Endothelial cell of umbilical vein (primary cell): Measurements from ENCODE around the gene KCNQ5. TPM values are rescaled to one million over a fixed set of nuclear protein-coding genes. Genes with fewer than 3 reads are reported as not detected.

Experiments used
- BruUV-seq: library from RNA; stranded (reverse); fragments of 400-500 nt; replicated peaks from 2 replicates; lab custom pipeline; 2021; lab: Mats Ljungman, UMichigan
- CTCF ChIA-PET: fragments of 300-600, 350-600 bp; sonication (Branson Sonifier 250); formaldehyde crosslinking; loops from one replicate; lab custom pipeline; 2021; ENCODE audit warnings: antibody characterized with exemption, inconsistent platforms; lab: Charles Lee
- POLR2A ChIA-PET: fragments of 300-600, 350-600 bp; sonication (Branson Sonifier 250); formaldehyde crosslinking; loops from one replicate; lab custom pipeline; 2021; ENCODE audit warnings: antibody characterized with exemption, inconsistent platforms; lab: Charles Lee
- DNase-seq: peaks from one replicate; pipeline ENCODE4 v3.0.0-alpha.2; 2011; ENCODE audit warnings: low read depth, low spot score
- FAIRE-seq: peaks from 2 replicates; lab custom pipeline; 2011; peaks lifted over from hg19 to GRCh38; lab: Jason Lieb, UNC
- H2AFZ ChIP-seq: 2 replicates; pipeline ENCODE4 v1.6.0; 2012; ENCODE audit warnings: low read depth, low read length, control low read depth, inconsistent platforms
- H3K27ac ChIP-seq: 2 replicates; pipeline ENCODE4 v1.5.1; 2011; ENCODE audit warnings: low read depth, mild to moderate bottlenecking, control low read depth, low read length, moderate library complexity; ENCODE audit not compliant: insufficient read depth
- H3K27me3 ChIP-seq, 2 experiments: 2 replicates each; pipeline versions ENCODE4 v1.6.0 to v1.6.1; 2011; ENCODE audit warnings: low read length in 2 of 2, mixed read lengths in 1 of 2; ENCODE audit not compliant: control insufficient read depth in 2 of 2, insufficient read depth in 2 of 2
- H3K36me3 ChIP-seq, 2 experiments: 2 replicates in 1 of 2; 3 replicates in 1 of 2; pipeline ENCODE4 v1.5.1; 2011; ENCODE audit warnings: low read length in 2 of 2, mild to moderate bottlenecking in 1 of 2, moderate library complexity in 1 of 2; ENCODE audit not compliant: control insufficient read depth in 2 of 2, insufficient read depth in 2 of 2; ENCODE audit errors: extremely low read depth in 1 of 2
- H3K4me1 ChIP-seq: 3 replicates; pipeline ENCODE4 v1.5.1; 2011; ENCODE audit warnings: mild to moderate bottlenecking, low read length; ENCODE audit not compliant: control insufficient read depth, insufficient read depth; ENCODE audit errors: extremely low read depth
- H3K4me2 ChIP-seq: 2 replicates; pipeline ENCODE4 v1.6.1; 2011; ENCODE audit warnings: low read length, control low read depth, mixed read lengths; ENCODE audit not compliant: insufficient read depth
- H3K4me3 ChIP-seq, 3 experiments: fragments of 200-600 bp in 1 of 3; sonication (generic), shearing (Covaris generic) in 1 of 3; replicated peaks in 1 of 3; 2 replicates each; pipeline ENCODE4 v1.5.1; 2011 to 2016; ENCODE audit warnings: control low read depth in 3 of 3, low read length in 3 of 3, mild to moderate bottlenecking in 2 of 3, inconsistent platforms in 1 of 3, low read depth in 1 of 3, moderate library complexity in 1 of 3; ENCODE audit not compliant: insufficient read depth in 1 of 3
- H3K79me2 ChIP-seq: 2 replicates; pipeline ENCODE4 v1.6.0; 2012; ENCODE audit warnings: low read length, inconsistent platforms; ENCODE audit not compliant: control insufficient read depth, insufficient read depth
- H3K9ac ChIP-seq: replicated peaks from 2 replicates; pipeline ENCODE3; 2011; ENCODE audit warnings: low read length, control low read depth; ENCODE audit not compliant: insufficient read depth; ENCODE audit errors: extremely low read depth
- H3K9me1 ChIP-seq: replicated peaks from 3 replicates; pipeline ENCODE4 v1.6.0; 2011; ENCODE audit warnings: mild to moderate bottlenecking, low read length; ENCODE audit not compliant: control insufficient read depth, insufficient read depth; ENCODE audit errors: extremely low read depth
- H3K9me3 ChIP-seq: replicated peaks from 2 replicates; pipeline ENCODE4 v1.5.1; 2012; ENCODE audit warnings: low read length, inconsistent platforms; ENCODE audit not compliant: control insufficient read depth, insufficient read depth
- H4K20me1 ChIP-seq: replicated peaks from 2 replicates; pipeline ENCODE3; 2011; ENCODE audit warnings: mild to moderate bottlenecking, low read length; ENCODE audit not compliant: control insufficient read depth, insufficient read depth; ENCODE audit errors: extremely low read depth
- EZH2 ChIP-seq: IDR thresholded peaks from 2 replicates; pipeline ENCODE4 v1.6.1; 2012; ENCODE audit warnings: borderline replicate concordance, low read depth, mild to moderate bottlenecking, moderate library complexity, low read length, inconsistent platforms; ENCODE audit not compliant: severe bottlenecking
- FOS ChIP-seq: IDR thresholded peaks from 2 replicates; pipeline ENCODE4 v1.6.1; 2011; ENCODE audit warnings: mild to moderate bottlenecking, low read length, moderate library complexity, borderline replicate concordance; ENCODE audit not compliant: insufficient read depth
- GATA2 ChIP-seq: IDR thresholded peaks from 2 replicates; pipeline ENCODE4 v1.7.0; 2011; ENCODE audit warnings: low read depth, mild to moderate bottlenecking, moderate library complexity, mixed read lengths, low read length; ENCODE audit not compliant: insufficient read length, insufficient read depth
- JUN ChIP-seq: IDR thresholded peaks from 2 replicates; pipeline ENCODE4 v1.6.1; 2011; ENCODE audit warnings: borderline replicate concordance, low read depth; ENCODE audit not compliant: insufficient read length, insufficient read depth
- MYC ChIP-seq: IDR thresholded peaks from one replicate; pipeline ENCODE4 v1.6.1; 2011; ENCODE audit warnings: mild to moderate bottlenecking, low read depth, low read length
- POLR2A ChIP-seq: IDR thresholded peaks from 2 replicates; pipeline ENCODE4 v1.6.1; 2012; ENCODE audit warnings: low read depth, mild to moderate bottlenecking, control low read depth, low read length
- POLR2AphosphoS5 ChIP-seq: IDR thresholded peaks from 2 replicates; pipeline ENCODE4 v1.6.1; 2012; ENCODE audit warnings: low read depth, mild to moderate bottlenecking, control low read depth, low read length, moderate library complexity; ENCODE audit not compliant: insufficient read depth
- dilution Hi-C: fragments of 300-500 bp; cut with MboI; formaldehyde crosslinking; loops from one replicate; pipeline ENCODE4 v1.15.0; 2019; ENCODE audit warnings: low sequenced_read_pairs; ENCODE audit not compliant: extremely low pct_ligation_motif_present
- intact Hi-C: fragments of 100-400 bp; cut with micrococcal nuclease; formaldehyde crosslinking; loops from one replicate; pipeline ENCODE4 v1.10.0; 2022
- polyA plus RNA-seq, 4 experiments: library from polyadenylated mRNA; depleted of rRNA in 3 of 4; stranded (reverse) in 3 of 4; unstranded in 1 of 4; fragments of >200 nt; gene quantifications; 2 replicates each; pipeline versions ENCODE4 v1.2.1 to v1.2.3, GENCODE V29; 2011 to 2012; ENCODE audit warnings: missing spikeins in 1 of 4
- total RNA-seq: library from RNA; stranded (reverse); gene quantifications from 2 replicates; pipeline ENCODE4 v1.2.3, GENCODE V29; 2021
- TF ChIP-seq, protein P1 (sequence below), 2 donors: IDR thresholded peaks; 1 replicate in 1 of 2; 2 replicates in 1 of 2; pipeline ENCODE4 v1.5.1; 2011; ENCODE audit warnings: low read length in 2 of 2, mild to moderate bottlenecking in 2 of 2, moderate library complexity in 2 of 2, control low read depth in 1 of 2, inconsistent platforms in 1 of 2, low read depth in 1 of 2; ENCODE audit not compliant: insufficient read depth in 1 of 2; ENCODE audit errors: extremely low read depth in 1 of 2
- TF ChIP-seq, protein P2 (sequence below): IDR thresholded peaks from 2 replicates; pipeline ENCODE4 v1.6.1; 2011; ENCODE audit not compliant: insufficient read depth, insufficient read length

The KCNQ5 gene
- total and polyA plus RNA-seq, 2 donors (not counting 3 experiments of a cell fraction or from before 2014, with no cell fraction given) = 0.22 TPM; not detected in 1

DNA sequence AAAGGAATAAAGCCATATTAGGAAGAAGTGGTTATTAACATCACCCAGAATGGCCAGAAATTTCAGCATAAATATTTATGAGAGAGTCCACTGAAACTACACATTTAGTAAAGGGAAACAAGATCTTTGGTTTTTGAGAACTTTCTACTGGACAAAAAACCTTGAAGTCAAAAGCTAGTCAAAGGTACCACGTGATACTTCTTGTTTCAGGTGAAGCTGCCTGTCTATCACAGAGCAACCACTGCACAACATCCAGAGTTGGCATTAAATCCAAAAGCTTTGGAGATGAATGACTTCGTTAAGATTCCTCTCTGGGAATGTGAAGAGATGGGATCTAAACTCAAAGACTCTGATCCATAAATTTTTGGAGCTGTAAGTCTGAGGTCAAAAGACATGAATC is 137.0 kb downstream of the KCNQ5 start:
- Histone ChIP-seq H3K4me1 (no peaks in the 10 kb centered on the region), H3K36me3 (no peaks in the 10 kb centered on the region), H2AFZ (no peak overlapping the region), H3K4me3 (no peak overlapping the region), H3K79me2 (no peaks in the 10 kb centered on the region), H4K20me1 (no peaks in the 10 kb centered on the region), H3K9me3 (no peaks in the 10 kb centered on the region), H3K9me1 (no peaks in the 10 kb centered on the region), H3K9ac (no peak overlapping the region), H3K4me2 (no peak overlapping the region), H3K27ac (no peak overlapping the region), H3K27me3 (peaks cover 0 to 6% of the 10 kb centered on the region in 2 experiments)
- POLR2A ChIA-PET = no interaction called here
- intact Hi-C loops (no loop called here), dilution Hi-C loops (no loop called here)
- DNase-seq = no peak
- TF ChIP-seq, protein P1, sequence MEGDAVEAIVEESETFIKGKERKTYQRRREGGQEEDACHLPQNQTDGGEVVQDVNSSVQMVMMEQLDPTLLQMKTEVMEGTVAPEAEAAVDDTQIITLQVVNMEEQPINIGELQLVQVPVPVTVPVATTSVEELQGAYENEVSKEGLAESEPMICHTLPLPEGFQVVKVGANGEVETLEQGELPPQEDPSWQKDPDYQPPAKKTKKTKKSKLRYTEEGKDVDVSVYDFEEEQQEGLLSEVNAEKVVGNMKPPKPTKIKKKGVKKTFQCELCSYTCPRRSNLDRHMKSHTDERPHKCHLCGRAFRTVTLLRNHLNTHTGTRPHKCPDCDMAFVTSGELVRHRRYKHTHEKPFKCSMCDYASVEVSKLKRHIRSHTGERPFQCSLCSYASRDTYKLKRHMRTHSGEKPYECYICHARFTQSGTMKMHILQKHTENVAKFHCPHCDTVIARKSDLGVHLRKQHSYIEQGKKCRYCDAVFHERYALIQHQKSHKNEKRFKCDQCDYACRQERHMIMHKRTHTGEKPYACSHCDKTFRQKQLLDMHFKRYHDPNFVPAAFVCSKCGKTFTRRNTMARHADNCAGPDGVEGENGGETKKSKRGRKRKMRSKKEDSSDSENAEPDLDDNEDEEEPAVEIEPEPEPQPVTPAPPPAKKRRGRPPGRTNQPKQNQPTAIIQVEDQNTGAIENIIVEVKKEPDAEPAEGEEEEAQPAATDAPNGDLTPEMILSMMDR (IDR thresholded peaks at IDR 0.05; ENCODE audit: extremely low read depth in 1 of 2, insufficient read depth in 1 of 2, low read depth in 1 of 2, low read length in 2 of 2) = no peak
- TF ChIP-seq POLR2AphosphoS5 (no peak), GATA2 (no peak), EZH2 (no peak), JUN (no peak), POLR2A (no peak), MYC (no peak), FOS (no peak)
- TF ChIP-seq, protein P2, sequence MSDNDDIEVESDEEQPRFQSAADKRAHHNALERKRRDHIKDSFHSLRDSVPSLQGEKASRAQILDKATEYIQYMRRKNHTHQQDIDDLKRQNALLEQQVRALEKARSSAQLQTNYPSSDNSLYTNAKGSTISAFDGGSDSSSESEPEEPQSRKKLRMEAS = no peak
- CTCF ChIA-PET = interaction anchor here (1.1 to 1.3 kb wide), 2 partner anchors 10 to 371 kb away, joined by 3 to 4 read pairs; no protein-coding TSS in a partner anchor
- FAIRE-seq = no peak
- BruUV-seq = no TSS peak
